ENCODE data around the gene PTOV1.

PTOV1 gene

DNA sequence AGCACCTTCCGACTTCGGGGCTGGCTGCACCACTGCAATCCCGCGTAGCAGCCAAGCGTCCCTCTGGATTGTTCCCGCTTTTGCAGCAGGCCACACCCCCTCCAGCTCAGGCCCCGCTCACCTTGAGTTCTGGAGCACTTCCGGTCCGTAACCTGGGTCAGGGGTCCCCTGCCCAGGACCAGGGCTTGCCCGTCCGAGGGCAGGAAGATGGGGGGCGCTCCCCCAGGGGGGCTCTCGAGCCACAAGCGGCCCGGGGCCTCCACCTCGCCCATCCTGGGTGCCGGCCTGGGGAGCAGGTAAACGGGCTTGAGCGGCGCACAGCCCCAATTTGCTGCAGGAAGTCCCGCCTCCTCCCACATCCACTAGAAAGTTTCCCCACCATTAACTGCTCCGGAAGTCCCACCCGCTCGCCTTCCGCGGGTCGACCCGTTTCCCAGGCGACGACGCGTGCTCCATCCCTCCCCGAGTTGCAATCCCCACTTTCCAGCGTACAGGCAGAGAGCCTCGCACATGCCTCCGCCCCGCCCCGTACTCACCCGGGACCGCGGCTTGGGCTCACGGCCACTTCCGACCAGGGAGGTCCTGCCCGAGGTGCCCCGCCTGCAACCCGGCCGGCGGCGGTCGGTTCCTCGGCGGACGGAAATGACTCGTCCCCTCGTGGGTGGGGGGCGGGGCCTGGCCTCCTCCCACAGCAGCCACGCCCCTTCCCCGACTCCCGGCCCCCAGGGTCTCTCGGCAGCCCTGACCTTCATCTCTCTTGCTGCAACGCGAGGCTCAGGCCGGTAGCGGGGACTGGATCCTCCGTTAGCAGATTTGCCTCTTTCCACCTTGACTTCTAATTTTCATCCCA is 16.2 kb downstream of the PTOV1 start, which contains the start of gene PNKP (continued):
- no peak for TF ChIP-seq ZNF521 (tag by site-specific recombination; IDR thresholded peaks at IDR 0.05)
- TF ChIP-seq ZNF707 (tag by site-specific recombination; IDR thresholded peaks at IDR 0.05): no peak
- no peak for TF ChIP-seq ZNF544 (tag by site-specific recombination; IDR thresholded peaks at IDR 0.05)
- TF ChIP-seq, protein P1, sequence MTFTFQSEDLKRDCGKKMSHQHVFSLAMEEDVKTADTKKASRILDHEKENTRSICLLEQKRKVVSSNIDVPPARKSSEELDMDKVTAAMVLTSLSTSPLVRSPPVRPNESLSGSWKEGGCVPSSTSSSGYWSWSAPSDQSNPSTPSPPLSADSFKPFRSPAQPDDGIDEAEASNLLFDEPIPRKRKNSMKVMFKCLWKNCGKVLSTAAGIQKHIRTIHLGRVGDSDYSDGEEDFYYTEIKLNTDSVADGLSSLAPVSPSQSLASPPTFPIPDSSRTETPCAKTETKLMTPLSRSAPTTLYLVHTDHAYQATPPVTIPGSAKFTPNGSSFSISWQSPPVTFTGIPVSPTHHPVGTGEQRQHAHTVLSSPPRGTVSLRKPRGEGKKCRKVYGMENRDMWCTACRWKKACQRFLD (tag by site-specific recombination; IDR thresholded peaks at IDR 0.05): peak; percentile 78
- TF ChIP-seq ZBTB7A (tag by site-specific recombination; IDR thresholded peaks at IDR 0.05; ENCODE audit: low read depth): peak; percentile 72; the same call in 1 of the 2 replicates
- TF ChIP-seq KLF10 (tag by site-specific recombination; IDR thresholded peaks at IDR 0.05): peak; percentile 88
- no peak for TF ChIP-seq ZNF175 (tag by site-specific recombination; IDR thresholded peaks at IDR 0.05)
- TF ChIP-seq ZNF16 (tag by site-specific recombination; IDR thresholded peaks at IDR 0.05; ENCODE audit: low read depth): no peak
- TF ChIP-seq ZNF621 (tag by site-specific recombination; IDR thresholded peaks at IDR 0.05): no peak
- TF ChIP-seq, protein P2, sequence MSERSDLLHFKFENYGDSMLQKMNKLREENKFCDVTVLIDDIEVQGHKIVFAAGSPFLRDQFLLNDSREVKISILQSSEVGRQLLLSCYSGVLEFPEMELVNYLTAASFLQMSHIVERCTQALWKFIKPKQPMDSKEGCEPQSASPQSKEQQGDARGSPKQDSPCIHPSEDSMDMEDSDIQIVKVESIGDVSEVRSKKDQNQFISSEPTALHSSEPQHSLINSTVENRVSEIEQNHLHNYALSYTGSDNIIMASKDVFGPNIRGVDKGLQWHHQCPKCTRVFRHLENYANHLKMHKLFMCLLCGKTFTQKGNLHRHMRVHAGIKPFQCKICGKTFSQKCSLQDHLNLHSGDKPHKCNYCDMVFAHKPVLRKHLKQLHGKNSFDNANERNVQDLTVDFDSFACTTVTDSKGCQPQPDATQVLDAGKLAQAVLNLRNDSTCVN (tag by site-specific recombination; optimal IDR thresholded peaks at IDR 0.05): peak; percentile 60
- TF ChIP-seq, protein P3, sequence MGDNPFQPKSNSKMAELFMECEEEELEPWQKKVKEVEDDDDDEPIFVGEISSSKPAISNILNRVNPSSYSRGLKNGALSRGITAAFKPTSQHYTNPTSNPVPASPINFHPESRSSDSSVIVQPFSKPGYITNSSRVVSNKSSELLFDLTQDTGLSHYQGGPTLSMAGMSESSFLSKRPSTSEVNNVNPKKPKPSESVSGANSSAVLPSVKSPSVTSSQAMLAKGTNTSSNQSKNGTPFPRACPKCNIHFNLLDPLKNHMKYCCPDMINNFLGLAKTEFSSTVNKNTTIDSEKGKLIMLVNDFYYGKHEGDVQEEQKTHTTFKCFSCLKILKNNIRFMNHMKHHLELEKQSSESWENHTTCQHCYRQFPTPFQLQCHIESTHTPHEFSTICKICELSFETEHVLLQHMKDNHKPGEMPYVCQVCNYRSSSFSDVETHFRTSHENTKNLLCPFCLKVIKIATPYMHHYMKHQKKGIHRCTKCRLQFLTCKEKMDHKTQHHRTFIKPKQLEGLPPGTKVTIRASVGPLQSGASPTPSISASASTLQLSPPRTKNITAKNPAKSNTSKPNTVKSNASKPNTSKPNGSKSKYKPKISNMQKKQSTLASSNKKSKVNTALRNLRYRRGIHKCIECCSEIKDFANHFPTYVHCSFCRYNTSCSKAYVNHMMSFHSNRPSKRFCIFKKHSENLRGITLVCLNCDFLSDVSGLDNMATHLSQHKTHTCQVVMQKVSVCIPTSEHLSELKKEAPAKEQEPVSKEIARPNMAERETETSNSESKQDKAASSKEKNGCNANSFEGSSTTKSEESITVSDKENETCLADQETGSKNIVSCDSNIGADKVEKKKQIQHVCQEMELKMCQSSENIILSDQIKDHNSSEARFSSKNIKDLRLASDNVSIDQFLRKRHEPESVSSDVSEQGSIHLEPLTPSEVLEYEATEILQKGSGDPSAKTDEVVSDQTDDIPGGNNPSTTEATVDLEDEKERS (tag by site-specific recombination; IDR thresholded peaks at IDR 0.05): no peak
- no peak; the same call in 1 of the 2 replicates for TF ChIP-seq ZNF341 (tag by site-specific recombination; IDR thresholded peaks at IDR 0.05; ENCODE audit: low read depth)
- no peak for TF ChIP-seq ZNF433 (tag by site-specific recombination; IDR thresholded peaks at IDR 0.05; ENCODE audit: low read depth)
- no peak for TF ChIP-seq ZNF560 (tag by site-specific recombination; IDR thresholded peaks at IDR 0.05; ENCODE audit: borderline replicate concordance)
- TF ChIP-seq, protein P4, sequence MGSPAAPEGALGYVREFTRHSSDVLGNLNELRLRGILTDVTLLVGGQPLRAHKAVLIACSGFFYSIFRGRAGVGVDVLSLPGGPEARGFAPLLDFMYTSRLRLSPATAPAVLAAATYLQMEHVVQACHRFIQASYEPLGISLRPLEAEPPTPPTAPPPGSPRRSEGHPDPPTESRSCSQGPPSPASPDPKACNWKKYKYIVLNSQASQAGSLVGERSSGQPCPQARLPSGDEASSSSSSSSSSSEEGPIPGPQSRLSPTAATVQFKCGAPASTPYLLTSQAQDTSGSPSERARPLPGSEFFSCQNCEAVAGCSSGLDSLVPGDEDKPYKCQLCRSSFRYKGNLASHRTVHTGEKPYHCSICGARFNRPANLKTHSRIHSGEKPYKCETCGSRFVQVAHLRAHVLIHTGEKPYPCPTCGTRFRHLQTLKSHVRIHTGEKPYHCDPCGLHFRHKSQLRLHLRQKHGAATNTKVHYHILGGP (tag by site-specific recombination; IDR thresholded peaks at IDR 0.05): 0 out of 2 replicates have a peak, but pooled peaks have one; percentile 45
- TF ChIP-seq ZNF830 (tag by site-specific recombination; IDR thresholded peaks at IDR 0.05; ENCODE audit: low read depth): no peak
- TF ChIP-seq HOXA7 (CRISPR knock-in tag; IDR thresholded peaks at IDR 0.05; ENCODE audit: borderline replicate concordance): no peak
- no peak for TF ChIP-seq ZNF792 (tag by site-specific recombination; IDR thresholded peaks at IDR 0.05)
- TF ChIP-seq, protein P5, sequence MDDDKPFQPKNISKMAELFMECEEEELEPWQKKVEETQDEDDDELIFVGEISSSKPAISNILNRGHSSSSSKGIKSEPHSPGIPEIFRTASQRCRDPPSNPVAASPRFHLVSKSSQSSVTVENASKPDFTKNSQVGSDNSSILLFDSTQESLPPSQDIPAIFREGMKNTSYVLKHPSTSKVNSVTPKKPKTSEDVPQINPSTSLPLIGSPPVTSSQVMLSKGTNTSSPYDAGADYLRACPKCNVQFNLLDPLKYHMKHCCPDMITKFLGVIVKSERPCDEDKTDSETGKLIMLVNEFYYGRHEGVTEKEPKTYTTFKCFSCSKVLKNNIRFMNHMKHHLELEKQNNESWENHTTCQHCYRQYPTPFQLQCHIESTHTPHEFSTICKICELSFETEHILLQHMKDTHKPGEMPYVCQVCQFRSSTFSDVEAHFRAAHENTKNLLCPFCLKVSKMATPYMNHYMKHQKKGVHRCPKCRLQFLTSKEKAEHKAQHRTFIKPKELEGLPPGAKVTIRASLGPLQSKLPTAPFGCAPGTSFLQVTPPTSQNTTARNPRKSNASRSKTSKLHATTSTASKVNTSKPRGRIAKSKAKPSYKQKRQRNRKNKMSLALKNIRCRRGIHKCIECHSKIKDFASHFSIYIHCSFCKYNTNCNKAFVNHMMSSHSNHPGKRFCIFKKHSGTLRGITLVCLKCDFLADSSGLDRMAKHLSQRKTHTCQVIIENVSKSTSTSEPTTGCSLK (tag by site-specific recombination; IDR thresholded peaks at IDR 0.05): no peak
- no peak for TF ChIP-seq MEIS1 (CRISPR knock-in tag; IDR thresholded peaks at IDR 0.05; ENCODE audit: borderline replicate concordance)
- no peak for TF ChIP-seq ZNF248 (tag by site-specific recombination; IDR thresholded peaks at IDR 0.05)
- TF ChIP-seq, protein P6, sequence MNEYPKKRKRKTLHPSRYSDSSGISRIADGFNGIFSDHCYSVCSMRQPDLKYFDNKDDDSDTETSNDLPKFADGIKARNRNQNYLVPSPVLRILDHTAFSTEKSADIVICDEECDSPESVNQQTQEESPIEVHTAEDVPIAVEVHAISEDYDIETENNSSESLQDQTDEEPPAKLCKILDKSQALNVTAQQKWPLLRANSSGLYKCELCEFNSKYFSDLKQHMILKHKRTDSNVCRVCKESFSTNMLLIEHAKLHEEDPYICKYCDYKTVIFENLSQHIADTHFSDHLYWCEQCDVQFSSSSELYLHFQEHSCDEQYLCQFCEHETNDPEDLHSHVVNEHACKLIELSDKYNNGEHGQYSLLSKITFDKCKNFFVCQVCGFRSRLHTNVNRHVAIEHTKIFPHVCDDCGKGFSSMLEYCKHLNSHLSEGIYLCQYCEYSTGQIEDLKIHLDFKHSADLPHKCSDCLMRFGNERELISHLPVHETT (tag by site-specific recombination; IDR thresholded peaks at IDR 0.05): no peak
- TF ChIP-seq ZNF777 (tag by site-specific recombination; IDR thresholded peaks at IDR 0.05; ENCODE audit: borderline replicate concordance): peak; percentile 95
- TF ChIP-seq SETDB1 (IDR thresholded peaks at IDR 0.05; ENCODE audit: insufficient read length, low read length): no peak
- TF ChIP-seq ZNF302 (tag by site-specific recombination; IDR thresholded peaks at IDR 0.05; ENCODE audit: low read depth): no peak
- no peak for TF ChIP-seq FEZF1 (tag by site-specific recombination; IDR thresholded peaks at IDR 0.05)
- TF ChIP-seq EGR2 (tag by site-specific recombination; IDR thresholded peaks at IDR 0.05; ENCODE audit: low read depth): peak; percentile 88

All from HEK293 (cell line).